Fibroblast of skin of left quadriceps (primary cell): Measurements from ENCODE around the gene NCF2.

Source experiments
- DNase-seq, 2 experiments: peaks; one replicate each; pipeline ENCODE4 v3.0.0-alpha.2; 2013; ENCODE audit warnings: low read depth in 2 of 2

NCF2 gene

DNA sequence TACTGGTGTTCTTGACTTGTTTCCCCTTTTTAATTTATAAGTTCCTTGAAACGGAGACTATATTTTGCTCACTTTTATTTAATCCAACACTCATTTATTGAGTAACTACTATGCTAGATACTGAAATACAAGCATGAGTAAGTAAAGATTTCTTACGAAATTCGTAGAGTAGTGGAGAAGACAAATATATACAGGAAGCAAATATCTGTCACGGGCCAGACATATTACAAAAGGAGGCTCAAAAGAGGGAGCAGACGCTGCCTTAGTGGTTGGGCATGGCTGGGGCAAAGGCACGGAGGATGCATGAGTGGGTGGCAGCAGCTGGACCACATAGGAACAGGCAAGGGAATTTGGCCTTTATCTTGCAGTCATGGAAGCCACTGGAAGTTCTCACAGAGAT, 6.8 kb downstream of the NCF2 start:
- no peak for DNase-seq

- DNase-seq: no peak
Observed at GRCh38 chr1:183582021-183582713, 8.1 kb downstream of the NCF2 start.

GRCh38 chr1:183580281-183580682, 10.0 kb downstream of the NCF2 start:
- DNase-seq: no peak

GRCh38 chr1:183578856-183579255, 11.4 kb downstream of the NCF2 start:
- no peak for DNase-seq

DNA sequence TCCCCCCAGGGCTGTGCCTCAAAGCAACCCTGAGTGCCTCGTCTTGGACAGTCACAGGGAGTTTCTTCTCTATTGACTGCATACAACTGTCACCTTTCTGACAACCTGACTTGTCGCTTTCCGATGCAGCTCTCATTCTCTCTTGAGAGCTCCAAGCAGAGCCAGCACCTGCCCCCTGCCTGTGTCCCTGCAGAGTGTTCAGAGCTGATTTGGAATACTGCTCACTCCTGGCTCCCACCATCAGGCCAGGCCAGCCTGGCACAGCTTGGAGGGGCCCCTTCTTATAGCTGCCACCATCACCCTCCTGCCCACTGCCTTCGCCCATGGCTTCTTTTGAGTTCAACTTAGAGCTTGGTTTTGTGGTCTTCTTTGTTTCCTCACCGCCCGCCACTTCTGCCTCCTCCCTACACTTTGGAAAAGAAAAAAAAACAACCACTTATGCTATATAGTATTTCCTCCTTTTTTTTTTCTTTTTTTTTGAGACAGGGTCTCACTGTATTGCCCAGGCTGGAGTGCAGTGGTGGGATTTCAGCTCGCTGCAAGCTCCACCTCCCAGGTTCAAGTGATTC, 12.3 kb downstream of the NCF2 start:
- no peak for DNase-seq

DNA sequence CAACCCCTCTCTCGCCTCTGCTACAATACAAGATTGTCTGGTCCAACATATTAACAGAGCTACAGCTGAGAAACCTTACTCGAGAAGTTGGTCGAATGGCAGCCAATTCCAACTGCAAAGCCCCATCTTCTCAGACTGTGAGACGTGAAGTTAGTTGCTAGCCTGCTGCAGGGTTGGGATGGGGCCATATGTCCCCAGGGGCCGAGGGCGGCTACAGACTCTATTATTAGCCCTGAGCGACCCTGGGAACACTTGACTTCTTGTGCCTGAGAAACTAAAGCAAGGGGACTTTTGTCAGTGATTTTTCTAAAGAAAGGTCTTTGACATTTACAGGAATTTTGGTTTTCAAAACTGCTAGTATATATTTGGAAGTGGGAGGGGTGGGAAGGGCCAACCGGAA, 13.7 kb downstream of the NCF2 start:
- DNase-seq: no peak

DNA sequence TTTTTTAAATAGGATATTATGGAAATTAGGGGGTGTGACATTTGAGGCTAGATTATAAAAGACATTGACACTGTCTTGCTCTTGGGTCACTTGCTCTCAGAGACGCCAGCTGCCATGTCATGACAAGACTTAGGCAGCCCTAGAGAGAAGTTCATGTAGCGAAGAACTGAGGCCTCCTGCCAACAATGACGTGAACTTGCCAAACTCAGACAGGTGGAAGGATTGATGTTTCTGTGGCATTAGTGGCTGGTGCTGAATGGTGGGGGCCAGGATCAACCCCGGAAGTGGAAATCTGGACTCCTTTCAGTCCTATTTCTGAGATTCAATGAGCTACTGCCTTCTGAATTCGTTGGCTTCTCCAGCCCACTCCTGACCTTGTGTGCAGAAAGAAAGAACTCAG, 14.7 kb downstream of the NCF2 start:
- DNase-seq: no peak

GRCh38 chr1:183572721-183573120, 17.5 kb downstream of the NCF2 start:
- no peak for DNase-seq

DNA sequence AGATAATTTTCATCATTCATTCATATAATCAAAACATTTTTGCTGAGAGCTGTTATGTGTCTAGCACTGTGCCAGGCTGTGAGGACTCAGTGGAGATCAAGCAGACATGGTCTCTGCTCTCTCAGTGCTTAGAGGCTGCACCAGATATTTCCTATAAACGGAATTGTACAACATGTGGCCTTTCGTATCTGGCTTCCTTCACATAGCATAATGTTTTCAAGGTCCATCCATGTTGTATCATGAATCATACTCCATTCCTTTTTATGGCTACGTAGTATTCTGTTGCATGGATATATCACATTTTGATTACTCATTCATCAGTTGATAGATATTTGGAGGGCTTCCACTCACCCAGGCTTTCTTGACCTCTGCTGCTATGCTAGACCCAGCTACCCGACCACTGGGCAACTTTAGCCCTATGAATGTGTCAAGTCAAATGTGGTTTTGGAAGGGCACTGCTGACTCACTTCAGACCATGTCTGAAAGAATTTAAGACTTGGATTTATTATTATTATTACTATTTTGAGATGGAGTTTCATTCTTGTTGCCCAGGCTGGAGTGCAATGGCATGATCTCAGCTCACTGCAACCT, 18.5 kb downstream of the NCF2 start:
- no peak for DNase-seq

DNA sequence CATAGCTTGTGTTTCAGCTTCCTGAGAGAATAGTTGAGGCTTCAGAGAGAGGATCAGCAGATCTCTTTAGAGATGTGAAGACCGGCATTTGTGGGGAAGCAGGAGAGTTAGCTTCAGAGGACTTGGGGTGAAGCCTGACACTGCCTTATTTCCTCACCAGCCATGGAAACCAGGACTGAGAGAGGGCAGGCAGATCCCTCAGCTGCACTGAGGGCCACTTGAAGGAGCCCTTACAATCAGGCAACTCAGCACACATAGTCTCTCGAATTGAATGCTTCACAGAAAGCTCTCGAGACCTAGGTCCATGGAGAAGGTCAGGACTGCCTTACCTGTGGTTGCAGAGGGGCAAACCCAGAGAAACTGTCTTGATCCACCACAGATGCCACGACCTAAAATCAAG, 19.8 kb downstream of the NCF2 start:
- no peak for DNase-seq

GRCh38 chr1:183569801-183570200, 20.5 kb downstream of the NCF2 start:
- DNase-seq: no peak

- no peak for DNase-seq
Observed at GRCh38 chr1:183569141-183569540, 21.1 kb downstream of the NCF2 start.

DNA sequence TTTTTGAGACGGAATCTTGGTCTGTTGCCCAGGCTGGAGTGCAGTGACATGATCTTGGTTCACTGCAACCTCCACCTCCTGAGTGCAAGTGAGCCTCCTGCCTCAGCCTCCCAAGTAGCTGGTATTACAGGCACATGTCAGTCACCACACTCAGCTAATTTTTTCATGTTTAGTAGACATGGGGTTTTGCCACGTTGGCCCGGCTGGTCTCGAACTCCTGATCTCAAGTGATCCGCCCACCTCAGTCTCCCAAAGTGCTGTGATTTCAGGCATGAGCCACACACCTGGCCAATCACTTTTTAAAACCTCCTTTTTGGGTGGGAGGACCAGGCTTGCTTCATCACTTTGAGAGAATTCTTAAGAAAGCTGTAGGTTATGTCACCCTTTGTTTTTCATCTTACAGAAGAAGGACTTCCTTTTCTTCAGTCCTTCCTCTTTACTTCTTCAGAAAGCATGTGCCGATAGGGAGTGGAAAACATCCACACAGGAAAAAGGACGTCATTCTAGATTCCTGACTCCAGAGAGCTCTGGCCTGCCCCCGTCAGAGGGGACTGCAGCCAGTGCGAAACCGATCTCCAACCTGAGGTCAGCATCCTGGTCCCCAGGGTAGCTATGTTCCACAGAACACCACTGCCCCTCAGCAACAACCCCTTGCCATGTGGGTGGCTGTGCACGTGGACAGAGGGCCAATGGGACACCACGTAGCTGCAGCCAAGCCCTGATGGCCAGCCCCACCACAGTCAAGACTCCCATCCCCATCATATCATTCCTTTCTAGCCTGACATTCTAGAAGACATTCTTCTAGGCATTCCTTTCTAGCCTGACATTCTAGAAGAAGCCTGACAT, 21.9 kb downstream of the NCF2 start:
- DNase-seq: peak in 1 of 2 experiments; percentile 5

DNA sequence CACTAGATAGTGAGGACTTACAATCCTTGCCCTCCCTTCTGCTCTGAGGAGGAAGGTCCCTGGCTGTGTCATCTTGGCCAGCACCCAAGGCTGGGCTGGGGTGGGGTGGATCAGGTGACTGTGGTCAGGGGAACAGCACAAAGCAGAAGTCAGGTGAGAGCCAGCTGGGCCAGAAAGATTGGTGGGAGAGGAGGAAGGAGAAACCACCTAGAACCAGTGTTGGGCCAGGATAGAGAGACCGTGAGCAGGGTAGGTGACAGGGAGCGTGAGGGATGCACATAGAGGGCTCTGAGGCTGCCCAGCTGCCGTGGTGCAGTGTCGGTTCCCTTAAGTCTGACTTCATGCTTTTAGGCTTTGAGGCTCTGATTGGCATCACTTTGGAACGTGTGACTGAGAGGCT, 22.7 kb downstream of the NCF2 start:
- no peak for DNase-seq

- DNase-seq: no peak
Observed at GRCh38 chr1:183566026-183566425, 24.2 kb downstream of the NCF2 start.

- DNase-seq: no peak
Observed at GRCh38 chr1:183565261-183565660, 25.0 kb downstream of the NCF2 start.

- DNase-seq: no peak
Observed at GRCh38 chr1:183562701-183563100, 27.6 kb downstream of the NCF2 start.

GRCh38 chr1:183559061-183559460, 31.2 kb downstream of the NCF2 start:
- DNase-seq: no peak

- no peak for DNase-seq
Observed at GRCh38 chr1:183554577-183554976, 35.7 kb downstream of the NCF2 start.

DNA sequence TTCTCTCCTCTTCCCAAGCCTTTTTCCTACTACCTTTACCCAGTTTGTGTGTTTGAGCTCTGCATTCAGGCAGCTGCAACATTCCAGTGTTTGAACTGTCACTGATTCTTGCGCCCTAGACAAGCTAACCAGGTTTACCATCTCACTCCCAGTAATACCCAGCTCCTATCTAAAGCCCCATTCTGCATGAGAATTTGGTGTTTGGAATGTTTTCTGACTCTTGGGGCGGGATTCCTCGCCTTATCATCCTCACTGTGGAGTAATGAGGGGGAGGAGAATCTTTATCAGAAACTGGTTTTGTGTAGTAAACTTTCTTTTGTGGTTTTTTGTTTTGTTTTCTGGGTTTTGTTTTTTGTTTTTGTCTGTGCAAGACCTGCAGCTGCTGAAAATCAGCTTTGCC, 36.5 kb downstream of the NCF2 start:
- DNase-seq: no peak

DNA sequence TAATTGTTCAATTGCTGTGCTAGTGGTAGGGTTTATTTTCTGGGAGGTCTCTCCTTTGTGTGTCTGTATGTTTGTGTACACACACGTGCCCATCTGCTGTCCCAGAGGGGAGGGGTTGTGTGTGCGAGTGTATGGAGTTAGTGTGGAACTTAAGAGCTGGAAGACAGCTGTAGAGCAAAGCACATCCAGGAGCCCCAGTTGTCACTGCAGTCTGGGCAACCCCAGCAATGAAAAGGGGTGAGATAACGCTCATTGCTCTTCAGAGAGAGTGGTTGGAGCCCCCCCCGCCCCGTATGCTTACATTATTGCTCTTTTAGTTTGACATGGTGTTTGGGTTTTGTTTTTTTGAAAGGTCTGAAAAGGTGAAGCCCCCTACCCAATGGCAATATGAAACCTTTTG, 36.9 kb downstream of the NCF2 start:
- DNase-seq: no peak

- no peak for DNase-seq
Observed at GRCh38 chr1:183552891-183553290, 37.4 kb downstream of the NCF2 start.

- DNase-seq: no peak
Observed at GRCh38 chr1:183552441-183552840, 37.8 kb downstream of the NCF2 start.
